H1 (cell line): ENCODE results near the gene TCHP.

Source experiments
- CTCF ChIP-seq, 3 experiments: IDR thresholded peaks; 1 replicate in 2 of 3; 2 replicates in 1 of 3; pipeline versions ENCODE4 v1.5.1 to v1.6.1; 2011; ENCODE audit warnings: low read length in 3 of 3, mild to moderate bottlenecking in 3 of 3, inconsistent platforms in 2 of 3, low read depth in 1 of 3, moderate library complexity in 1 of 3; ENCODE audit not compliant: insufficient read depth in 1 of 3; ENCODE audit errors: control extremely low read depth in 1 of 3
- EP300 ChIP-seq, 2 experiments: IDR thresholded peaks; 1 replicate in 1 of 2; 2 replicates in 1 of 2; pipeline ENCODE4 v1.6.1; 2011 to 2012; ENCODE audit warnings: low read depth in 2 of 2, low read length in 2 of 2, mild to moderate bottlenecking in 2 of 2, borderline replicate concordance in 1 of 2, inconsistent platforms in 1 of 2, moderate library complexity in 1 of 2
- GABPA ChIP-seq: IDR thresholded peaks from 2 replicates; pipeline ENCODE4 v1.6.1; 2011; ENCODE audit warnings: mild to moderate bottlenecking, low read length, moderate library complexity, borderline replicate concordance; ENCODE audit not compliant: insufficient read depth
- POLR2AphosphoS5 ChIP-seq: IDR thresholded peaks from 2 replicates; pipeline ENCODE4 v1.6.1; 2011; ENCODE audit warnings: low read depth, low read length
- TAF1 ChIP-seq: IDR thresholded peaks from 2 replicates; pipeline ENCODE4 v1.6.1; 2011; ENCODE audit warnings: mild to moderate bottlenecking, low read depth, low read length
- TF ChIP-seq, protein P1 (sequence below): IDR thresholded peaks from 2 replicates; pipeline ENCODE4 v1.6.1; 2011; ENCODE audit warnings: low read depth, mild to moderate bottlenecking, low read length; ENCODE audit not compliant: insufficient read depth

DNA sequence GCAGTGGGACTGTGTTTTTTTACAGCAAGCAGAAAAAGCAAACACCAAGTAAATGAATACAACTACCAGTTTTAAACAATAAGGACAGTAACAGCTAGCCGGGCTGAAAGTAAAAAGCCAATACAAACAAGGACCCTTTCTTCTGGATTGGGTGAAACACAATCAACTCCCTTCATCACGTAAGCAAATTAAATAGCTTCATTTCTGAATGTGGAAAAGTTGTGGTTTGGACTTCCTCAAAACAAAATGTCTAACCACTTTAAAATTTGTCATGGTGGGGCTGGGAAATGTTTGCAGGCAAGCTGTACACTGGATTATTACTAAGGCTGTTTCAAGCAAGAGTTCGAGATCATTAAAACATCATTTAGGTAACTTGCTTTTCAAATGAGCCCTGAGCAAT is 47.4 kb downstream of the TCHP start:
- TF ChIP-seq POLR2AphosphoS5 (no peak), GABPA (no peak), EP300 (IDR thresholded peaks at IDR 0.05; ENCODE audit: borderline replicate concordance in 1 of 2, low read depth in 2 of 2, low read length in 2 of 2) (no peak), CTCF (IDR thresholded peaks at IDR 0.05; ENCODE audit: control extremely low read depth in 1 of 3, insufficient read depth in 1 of 3, low read depth in 1 of 3, low read length in 3 of 3) (no peak), TAF1 (no peak)
- TF ChIP-seq, protein P1, sequence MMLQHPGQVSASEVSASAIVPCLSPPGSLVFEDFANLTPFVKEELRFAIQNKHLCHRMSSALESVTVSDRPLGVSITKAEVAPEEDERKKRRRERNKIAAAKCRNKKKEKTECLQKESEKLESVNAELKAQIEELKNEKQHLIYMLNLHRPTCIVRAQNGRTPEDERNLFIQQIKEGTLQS, result no peak
